Measurements from ENCODE around the gene HDAC9.

HDAC9 gene

GRCh38 chr7:18558910-18559309 is 63.4 kb downstream of the HDAC9 start:
- no peak for DNase-seq

- DNase-seq = no peak
Measured at GRCh38 chr7:18559756-18560155, 64.2 kb downstream of the HDAC9 start.

- no peak for DNase-seq
Measured at GRCh38 chr7:18564779-18565178, 69.2 kb downstream of the HDAC9 start.

- no peak for DNase-seq
Measured at GRCh38 chr7:18565337-18565736, 69.8 kb downstream of the HDAC9 start.

- no peak for DNase-seq
Measured at GRCh38 chr7:18566205-18566604, 70.7 kb downstream of the HDAC9 start.

GRCh38 chr7:18566829-18567228 is 71.3 kb downstream of the HDAC9 start:
- DNase-seq = no peak

- DNase-seq = no peak
Measured at GRCh38 chr7:18570441-18570840, 74.9 kb downstream of the HDAC9 start.

- DNase-seq = no peak
Measured at GRCh38 chr7:18570890-18571478, 75.4 kb downstream of the HDAC9 start.

- no peak for DNase-seq
Measured at GRCh38 chr7:18572154-18572553, 76.6 kb downstream of the HDAC9 start.

GRCh38 chr7:18572885-18573284 is 77.3 kb downstream of the HDAC9 start:
- DNase-seq = no peak

- DNase-seq = no peak
Measured at GRCh38 chr7:18573410-18574234, 78.1 kb downstream of the HDAC9 start.

- no peak for DNase-seq
Measured at GRCh38 chr7:18574235-18574540, 78.6 kb downstream of the HDAC9 start.

GRCh38 chr7:18574676-18575075 is 79.1 kb downstream of the HDAC9 start:
- DNase-seq = no peak

GRCh38 chr7:18575622-18576572 is 80.3 kb downstream of the HDAC9 start:
- no peak for DNase-seq

GRCh38 chr7:18577096-18577771 is 81.7 kb downstream of the HDAC9 start:
- no peak for DNase-seq

- no peak for DNase-seq
Measured at GRCh38 chr7:18579698-18580097, 84.1 kb downstream of the HDAC9 start.

GRCh38 chr7:18580950-18581349 is 85.4 kb downstream of the HDAC9 start:
- DNase-seq = no peak

GRCh38 chr7:18583305-18583704 is 87.8 kb downstream of the HDAC9 start:
- DNase-seq = no peak

GRCh38 chr7:18590241-18590640 is 94.7 kb downstream of the HDAC9 start:
- no peak for DNase-seq

- DNase-seq = no peak
Measured at GRCh38 chr7:18590744-18591340, 95.3 kb downstream of the HDAC9 start.

- no peak for DNase-seq
Measured at GRCh38 chr7:18593602-18594279, 98.2 kb downstream of the HDAC9 start.

GRCh38 chr7:18597754-18598153 is 102.2 kb downstream of the HDAC9 start:
- no peak for DNase-seq

Measured in activated T-cell treated with anti-CD3 and anti-CD28 coated beads, Interleukin-2, amount 50 U/mL, for 48 hours (primary cell).